Hepatocyte (in vitro differentiated cells): Measurements from ENCODE around the gene STOML3.

Source experiments
- EZH2 ChIP-seq: fragments of 200-600 bp; sonication (generic); IDR thresholded peaks from 2 replicates; pipeline ENCODE4 v1.6.1; 2016; ENCODE audit warnings: antibody characterized with exemption, mild to moderate bottlenecking, borderline replicate concordance
- EZH2phosphoT487 ChIP-seq: fragments of 200-600 bp; sonication (generic); IDR thresholded peaks from one replicate; pipeline ENCODE4 v1.6.1; 2018; ENCODE audit warnings: antibody characterized with exemption, mild to moderate bottlenecking, low read depth, moderate library complexity; ENCODE audit not compliant: unreplicated experiment, severe bottlenecking
- TF ChIP-seq, protein P1 (sequence below): fragments of 200-600 bp; sonication (generic); IDR thresholded peaks from 2 replicates; pipeline ENCODE4 v1.5.1; 2016; ENCODE audit warnings: antibody characterized with exemption, mild to moderate bottlenecking; ENCODE audit not compliant: poor library complexity

DNA sequence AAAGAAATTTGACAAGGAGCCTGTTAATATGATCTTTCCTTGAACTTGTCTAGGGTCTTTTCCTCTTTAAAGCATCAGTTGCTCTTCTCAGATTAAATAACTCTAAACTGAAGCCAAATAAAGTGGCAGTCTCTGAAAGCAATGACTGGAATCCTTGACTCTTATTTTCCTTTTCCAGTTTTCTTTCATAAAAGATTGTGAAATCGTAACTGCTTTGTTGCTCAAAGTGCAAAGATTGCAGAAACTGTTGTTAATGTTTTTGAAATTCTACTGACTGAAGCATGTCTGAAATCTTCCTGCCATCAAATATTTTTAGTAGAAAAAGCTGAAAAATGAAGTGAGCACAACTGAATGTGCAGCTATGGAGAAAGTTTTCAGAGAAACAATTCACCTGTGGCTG, 49.6 kb upstream of the STOML3 start:
- TF ChIP-seq, protein P1, sequence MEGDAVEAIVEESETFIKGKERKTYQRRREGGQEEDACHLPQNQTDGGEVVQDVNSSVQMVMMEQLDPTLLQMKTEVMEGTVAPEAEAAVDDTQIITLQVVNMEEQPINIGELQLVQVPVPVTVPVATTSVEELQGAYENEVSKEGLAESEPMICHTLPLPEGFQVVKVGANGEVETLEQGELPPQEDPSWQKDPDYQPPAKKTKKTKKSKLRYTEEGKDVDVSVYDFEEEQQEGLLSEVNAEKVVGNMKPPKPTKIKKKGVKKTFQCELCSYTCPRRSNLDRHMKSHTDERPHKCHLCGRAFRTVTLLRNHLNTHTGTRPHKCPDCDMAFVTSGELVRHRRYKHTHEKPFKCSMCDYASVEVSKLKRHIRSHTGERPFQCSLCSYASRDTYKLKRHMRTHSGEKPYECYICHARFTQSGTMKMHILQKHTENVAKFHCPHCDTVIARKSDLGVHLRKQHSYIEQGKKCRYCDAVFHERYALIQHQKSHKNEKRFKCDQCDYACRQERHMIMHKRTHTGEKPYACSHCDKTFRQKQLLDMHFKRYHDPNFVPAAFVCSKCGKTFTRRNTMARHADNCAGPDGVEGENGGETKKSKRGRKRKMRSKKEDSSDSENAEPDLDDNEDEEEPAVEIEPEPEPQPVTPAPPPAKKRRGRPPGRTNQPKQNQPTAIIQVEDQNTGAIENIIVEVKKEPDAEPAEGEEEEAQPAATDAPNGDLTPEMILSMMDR: no peak
- TF ChIP-seq EZH2 (no peak), EZH2phosphoT487 (no peak)
